Measurements from ENCODE around the gene ARL3.

ARL3 gene

DNA sequence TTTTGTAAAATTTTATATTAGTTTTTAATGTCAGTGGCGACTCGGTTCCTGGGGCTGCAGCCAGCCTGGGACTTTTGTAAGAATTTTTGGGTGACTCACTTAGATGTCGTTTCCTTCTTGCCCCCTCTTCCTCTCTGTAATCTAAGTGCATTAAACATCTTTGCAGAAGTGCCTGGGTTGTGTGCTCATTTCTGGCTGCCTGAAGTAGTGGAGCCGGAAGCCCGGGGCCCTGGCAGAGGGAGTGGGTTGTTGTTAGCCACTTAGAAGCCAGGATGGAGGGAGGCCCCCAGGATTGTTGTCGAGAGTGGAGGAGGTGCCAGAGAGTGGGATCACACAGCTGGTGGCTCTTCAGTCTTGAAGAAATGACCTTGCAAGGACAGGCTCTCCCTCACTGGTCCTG, 80.9 kb downstream of the ARL3 start:
- DNase-seq, result peak; percentile 72

DNA sequence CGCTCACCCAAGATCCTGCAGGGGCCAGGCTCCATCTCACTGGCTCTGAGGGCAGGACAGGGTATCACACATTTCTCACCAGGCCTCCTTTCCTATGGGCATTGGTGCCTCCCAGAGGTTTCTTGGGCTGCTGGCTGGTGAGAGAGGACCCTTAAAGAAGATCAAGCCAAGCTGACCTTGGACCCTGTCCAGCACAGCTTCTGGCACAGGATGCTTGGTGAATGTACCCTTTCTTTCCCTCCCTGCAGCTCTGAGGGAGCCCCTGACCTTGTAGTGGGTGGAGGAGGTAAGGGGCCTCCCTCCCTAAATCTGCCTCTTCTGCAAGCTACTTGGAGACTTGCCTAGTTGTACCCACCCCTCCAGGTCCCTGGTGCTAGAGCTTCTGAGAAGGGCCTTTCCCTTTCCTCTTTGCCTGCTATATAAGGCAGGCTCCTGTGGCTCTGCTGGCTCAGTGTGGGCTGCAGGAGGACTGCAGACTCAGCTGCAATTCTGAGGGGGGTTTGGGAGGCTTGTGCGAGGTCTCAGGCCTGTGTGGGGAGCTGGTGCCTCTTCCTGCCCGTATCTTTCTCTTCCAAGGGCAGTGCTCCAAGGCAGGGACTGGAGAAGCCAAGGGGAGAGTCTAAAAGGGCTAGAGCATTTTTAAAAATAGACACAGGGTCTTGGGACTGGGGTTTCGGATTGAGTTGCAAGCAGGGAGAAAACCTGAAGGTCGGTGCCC, 81.6 kb downstream of the ARL3 start:
- peak; percentile 89 for DNase-seq

DNA sequence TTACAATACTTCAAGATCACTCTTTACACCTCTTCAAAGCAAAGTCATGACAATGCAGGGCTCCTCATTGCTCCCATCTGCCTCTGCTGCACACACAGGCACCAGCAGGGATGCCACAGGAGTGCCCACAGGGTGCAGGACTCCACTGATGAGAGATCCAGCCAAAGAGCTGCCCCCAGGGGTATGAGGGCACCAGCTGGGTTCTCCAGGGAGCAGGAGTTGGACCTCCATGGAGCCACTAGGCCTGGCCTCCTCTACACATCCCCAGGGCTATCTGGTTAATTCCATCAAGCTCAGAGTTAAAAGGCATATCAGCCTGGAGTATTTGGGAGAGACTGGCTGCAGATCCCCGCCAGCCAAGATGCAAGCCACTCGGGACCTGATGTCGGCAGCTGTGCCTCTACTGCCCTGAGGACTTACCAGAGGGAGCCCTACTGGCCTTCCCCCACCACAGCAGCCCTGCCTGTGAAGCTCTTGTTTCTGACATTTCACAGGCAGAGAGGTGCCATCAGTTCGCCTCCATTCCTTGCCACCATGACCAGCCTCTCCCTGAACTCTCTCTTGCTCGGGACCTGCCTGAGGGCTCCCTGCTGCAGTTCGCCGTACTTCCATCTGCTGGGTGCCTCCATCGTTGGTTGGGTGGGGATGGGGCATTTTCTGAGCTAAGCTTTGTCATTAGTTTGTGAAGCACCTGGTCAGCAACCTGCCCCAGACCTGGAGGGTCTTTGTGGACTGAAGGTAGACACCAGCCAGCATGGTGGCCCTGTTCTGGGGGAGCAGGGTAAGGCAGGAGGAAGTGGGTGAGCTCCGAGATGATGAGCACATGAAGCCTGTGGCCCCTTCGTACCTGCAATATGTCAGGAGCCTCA, 82.4 kb downstream of the ARL3 start:
- DNase-seq, result no peak

DNA sequence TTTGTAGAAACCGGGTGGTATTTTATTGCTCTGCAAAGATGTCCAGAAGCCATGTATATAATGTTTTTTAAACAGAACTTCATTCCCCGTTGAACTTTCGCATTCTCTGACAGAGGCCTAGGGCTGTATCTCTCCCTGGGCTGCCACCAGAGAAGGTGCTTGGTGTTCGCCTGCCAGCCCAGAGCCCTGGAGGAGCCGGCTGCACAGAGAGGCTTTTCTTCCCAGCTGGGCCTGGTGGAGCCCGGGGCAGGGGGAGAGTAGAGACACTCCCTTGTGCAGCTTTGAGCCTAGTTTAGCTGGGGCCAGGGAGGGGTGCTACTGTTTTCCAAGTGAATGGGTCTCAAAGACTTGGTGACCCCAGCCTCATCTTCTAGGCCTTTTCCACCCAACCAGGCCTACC, 83.5 kb downstream of the ARL3 start:
- DNase-seq, result no peak

DNA sequence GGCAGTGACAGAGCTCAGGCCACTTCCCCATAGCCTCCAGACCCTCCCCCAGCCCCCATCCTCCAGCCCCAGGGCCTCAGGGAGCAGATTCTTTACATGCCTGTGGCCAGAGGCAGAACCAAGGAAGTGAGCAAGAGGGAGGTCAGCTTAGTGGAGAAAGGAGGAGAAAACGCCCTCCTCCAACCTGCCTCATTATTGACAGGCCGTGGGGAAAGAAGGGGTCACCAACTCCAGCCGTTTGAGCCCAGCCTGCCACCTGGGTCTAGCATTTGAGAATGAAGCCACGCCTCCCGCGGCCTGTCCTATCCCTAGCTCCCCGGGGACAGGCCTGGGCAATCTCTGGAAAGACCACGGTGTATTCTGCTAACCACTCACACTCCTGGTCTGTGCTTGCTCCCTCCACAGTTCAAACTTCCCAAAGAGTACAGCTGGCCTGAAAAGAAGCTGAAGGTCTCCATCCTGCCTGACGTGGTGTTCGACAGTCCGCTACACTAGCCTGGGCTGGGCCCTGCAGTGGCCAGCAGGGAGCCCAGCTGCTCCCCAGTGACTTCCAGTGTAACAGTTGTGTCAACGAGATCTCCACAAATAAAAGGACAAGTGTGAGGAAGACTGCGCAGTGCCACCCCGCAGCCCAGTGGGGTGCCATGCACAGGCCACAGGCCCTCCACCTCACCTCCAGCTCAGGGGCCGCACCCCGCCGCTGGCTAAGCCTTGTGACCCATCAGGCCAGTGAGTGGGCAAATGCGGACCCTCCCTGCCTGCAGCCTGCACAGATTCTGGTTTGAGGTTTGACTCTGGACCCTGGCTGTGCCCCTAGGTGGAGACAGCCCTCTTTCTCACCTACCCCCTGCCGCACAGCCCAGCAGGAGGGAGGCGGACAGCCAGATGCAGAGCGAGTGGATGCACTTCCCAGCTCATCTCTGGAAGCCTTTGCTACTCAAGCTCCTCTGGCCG, 84.3 kb downstream of the ARL3 start:
- peak; percentile 68 for DNase-seq

DNA sequence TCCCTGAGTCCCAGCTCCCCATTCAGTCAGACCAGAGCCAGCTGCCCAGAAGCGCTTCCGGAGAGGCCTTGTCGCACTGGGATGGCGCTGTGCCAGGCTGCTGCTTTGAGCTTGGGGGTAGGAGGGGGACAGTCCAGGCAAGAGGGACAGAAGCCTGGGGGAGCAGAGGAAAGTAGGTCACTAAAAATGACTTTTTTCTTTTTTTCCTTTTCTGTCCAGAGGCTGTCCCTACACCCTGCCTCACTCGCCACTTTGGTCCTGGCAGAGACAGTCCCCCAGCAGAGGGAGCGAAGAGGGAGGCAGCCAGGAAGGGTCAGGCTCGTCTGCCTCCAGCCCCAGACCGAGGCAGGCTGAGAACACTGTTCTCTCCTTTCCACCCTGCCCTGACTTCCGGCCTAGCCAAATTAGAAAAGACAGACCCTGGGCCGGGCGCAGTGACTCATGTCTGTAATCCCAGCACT, 85.7 kb downstream of the ARL3 start:
- peak; percentile 76 for DNase-seq

DNA sequence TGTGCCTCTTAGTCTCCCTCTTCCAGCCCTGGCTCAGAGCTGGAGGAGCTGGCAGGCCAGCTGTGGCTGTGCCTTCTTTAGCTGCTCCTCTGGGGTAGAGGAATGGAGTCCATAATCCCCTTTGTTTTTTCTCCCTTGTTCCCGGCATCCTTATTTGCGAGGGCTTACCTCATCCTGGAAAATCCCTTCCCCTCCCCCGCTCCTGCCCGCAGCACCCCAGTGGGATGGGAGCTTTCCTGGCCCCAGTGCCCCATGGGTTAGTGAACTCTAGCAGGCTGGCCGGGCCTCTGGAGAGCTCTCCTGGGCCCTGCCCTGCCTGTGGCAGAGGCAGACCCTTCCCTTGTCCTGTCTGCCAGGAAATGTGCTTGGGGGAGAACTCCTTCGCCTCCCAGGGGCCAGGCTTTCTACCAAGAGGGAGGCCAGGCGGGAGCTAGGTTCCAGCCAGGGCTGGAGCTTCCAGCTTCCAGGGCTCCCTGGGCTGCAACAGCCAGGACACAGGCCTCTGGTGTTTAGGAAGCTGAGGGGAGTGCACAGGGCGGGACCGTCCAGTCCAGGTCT, 86.4 kb downstream of the ARL3 start:
- DNase-seq, result peak; percentile 60

DNA sequence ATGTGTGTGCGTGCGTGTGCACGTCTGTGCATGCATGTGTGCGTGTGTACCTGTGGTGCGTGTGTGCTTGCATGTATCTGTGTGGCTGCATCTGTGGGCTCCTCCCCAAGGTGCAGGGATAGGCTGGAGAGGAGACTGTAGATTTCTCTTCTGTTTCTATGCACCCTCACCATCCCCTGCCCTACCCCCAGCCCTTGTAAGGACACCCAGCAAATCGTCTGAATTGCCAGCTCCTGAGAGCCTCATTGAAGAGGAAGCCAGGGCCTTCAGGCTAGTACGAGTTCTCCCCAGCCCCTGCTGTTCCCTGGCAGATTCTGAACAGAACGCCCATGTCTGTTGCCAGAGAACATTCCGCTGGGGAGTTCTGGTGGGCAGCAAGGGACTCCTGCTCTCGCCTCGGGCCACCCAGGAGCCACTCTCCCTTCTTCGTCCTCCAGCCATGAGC, 86.9 kb downstream of the ARL3 start:
- DNase-seq, result peak; percentile 46

DNA sequence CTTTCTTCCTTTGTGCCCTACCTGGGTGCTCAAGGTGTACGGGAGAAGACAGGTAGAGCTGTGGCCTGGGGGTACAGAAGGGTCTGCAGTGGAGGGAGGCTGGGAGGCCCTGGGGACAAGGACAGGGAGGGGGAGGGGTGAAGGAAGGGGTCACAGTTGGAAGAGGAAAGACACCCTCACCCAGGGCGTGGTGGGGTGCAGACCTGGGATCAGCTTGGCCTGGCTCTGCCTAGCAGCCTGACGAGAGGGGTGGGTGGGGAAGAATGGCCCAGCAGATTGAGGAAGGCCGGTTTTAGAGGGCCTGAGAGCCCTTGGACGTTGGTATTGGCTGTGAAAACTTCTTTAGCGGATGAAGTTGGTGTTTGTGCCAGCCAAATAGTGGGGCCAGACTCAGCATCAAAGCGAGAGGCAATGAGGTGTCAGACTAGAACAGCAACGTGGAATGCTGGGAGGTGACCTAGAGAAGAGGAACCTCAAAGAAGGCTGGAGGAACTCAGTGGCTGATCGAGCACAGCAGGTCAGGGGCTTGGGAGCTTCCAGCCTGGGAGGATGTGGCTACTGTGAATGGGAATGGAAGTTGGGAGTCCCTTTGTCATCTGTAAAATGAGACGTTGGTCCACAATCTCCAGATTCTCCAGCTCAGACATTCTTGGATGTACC, 88.0 kb downstream of the ARL3 start:
- no peak for DNase-seq

DNA sequence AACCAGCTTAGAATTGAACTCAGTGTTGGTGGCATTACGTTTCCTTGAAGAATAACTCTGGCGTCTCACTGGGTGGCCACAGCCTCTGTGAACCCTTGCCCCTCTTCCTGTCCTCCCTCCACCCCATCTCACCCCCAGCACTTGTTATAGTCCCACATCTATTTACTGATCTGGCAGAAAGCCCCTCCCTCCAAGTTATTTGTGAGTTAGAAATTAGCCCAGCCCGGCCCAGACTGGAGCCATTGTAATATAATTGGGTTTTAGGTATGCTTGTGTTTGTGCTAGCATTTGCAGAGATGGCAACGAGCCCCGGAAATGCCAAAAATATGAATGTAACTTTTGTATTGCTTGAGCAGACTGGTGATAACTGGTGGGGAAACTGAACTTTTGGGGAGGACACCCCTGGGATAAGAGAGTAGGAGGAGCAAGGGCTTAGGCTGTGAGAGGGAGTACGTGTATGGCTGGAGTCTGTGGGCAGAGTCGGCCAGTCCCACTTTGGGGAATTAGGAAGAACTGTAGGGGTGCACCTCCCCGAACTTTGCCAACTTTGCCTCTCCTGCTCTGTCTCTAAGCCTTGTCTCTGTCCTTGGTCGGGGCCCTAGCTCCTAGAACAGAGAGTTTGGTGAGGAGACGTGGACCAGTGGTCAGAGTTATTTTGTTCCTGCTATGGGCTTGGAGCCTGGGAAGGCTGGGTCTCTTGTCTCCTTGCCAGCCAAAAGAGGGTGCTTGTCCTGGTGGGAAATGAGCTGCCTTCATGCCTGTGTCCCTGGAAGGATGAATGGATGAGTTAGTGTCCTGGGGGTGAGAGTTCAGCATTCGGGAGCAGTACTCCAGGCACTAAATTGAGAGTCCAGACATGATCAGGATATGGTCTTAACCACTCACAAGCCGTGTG, 89.2 kb downstream of the ARL3 start:
- no peak for DNase-seq

DNA sequence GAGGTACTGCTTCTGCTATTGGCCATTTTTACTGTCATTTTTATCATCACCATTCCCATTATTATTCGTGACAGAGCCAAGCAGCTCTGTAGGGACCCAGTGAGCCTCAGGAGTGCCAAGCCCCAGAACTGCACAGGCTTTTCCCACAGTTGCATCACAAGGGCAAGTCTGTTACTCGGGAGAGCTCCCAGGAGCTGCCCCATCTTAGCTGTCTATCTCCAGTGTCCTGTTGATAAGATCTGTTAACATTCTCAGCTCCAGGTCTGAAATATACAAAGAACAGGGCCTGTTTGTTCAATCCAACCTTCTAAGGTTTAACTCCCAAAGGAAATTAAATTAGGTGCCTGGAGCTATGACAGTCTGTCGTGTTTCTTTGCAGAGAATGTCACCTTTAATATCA, 90.1 kb downstream of the ARL3 start:
- DNase-seq, result no peak
